ENCODE data around the gene KLF15.

- no peak for TF ChIP-seq POLR2A (IDR thresholded peaks at IDR 0.05)
- TF ChIP-seq CTCF (IDR thresholded peaks at IDR 0.05), result no peak
These were observed 36.4 kb upstream of the KLF15 start for GRCh38 chr3:126393563-126393962.

Measured in thyroid gland (tissue), 4 donors.